ENCODE results near the gene OR2G6. TPM values are rescaled to one million over a fixed set of nuclear protein-coding genes. Genes with fewer than 3 reads are reported as not detected.
A peak's percentile ranks its signal among the peaks of the same experiment; 100 is the strongest.
"Not testable (repeated sequence)": the region's sequence is repeated elsewhere in the genome, so short reads cannot be mapped to it uniquely, and the experiment has no call there.

OR2G6 gene
- total and polyA plus RNA-seq, 2 of the 13 experiments (the other 11 are each of a cell fraction or from before 2014, with no cell fraction given), result not detected

DNA sequence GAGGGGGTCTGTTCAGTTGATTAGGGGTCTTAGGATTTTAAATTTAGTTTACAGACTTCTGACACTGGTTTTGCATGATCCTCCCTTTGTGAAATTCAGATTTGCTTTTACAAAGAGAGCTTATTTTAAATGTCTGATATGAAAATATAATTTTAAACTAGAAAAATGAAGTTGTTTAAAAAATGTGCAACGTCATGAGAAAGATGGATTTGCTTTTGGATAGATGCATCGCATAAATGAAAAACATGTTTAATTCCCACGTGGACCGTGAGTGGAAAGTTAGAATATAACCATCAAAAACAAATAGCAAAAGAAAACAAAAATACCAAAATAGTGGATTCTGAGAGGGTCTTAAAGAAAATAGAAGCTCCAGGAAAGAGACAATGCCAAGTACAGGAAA lies 36.7 kb upstream of the OR2G6 start:
- H2AFZ ChIP-seq (ENCODE audit: low read length), result no peak overlapping the region
- DNase-seq (ENCODE audit: low spot score) (no peak), ATAC-seq (no peak), FAIRE-seq (no peak)
- H4K20me1 ChIP-seq (ENCODE audit: insufficient read depth, low read length), result no peaks in the 10 kb centered on the region
- WGBS (ENCODE audit: low lambda C conversion rate), result 25% methylated on average over 4 of the region's 4 CpGs
- no peaks in the 10 kb centered on the region for H3K79me2 ChIP-seq (ENCODE audit: insufficient read depth, low read length)
- TF ChIP-seq MATR3 (CRISPR knock-in tag; IDR thresholded peaks at IDR 0.05) (no peak), ZNF652 (CRISPR knock-in tag; IDR thresholded peaks at IDR 0.05; ENCODE audit: borderline replicate concordance, low read depth) (no peak), MAFK (conservative IDR thresholded peaks at IDR 0.05 in 1 of 2, IDR thresholded peaks at IDR 0.05 in 1 of 2; ENCODE audit: low read length in 2 of 2) (peak; percentile 19 to 64; a peak in 2 of 4 replicates), ZBTB46 (CRISPR knock-in tag; IDR thresholded peaks at IDR 0.05; ENCODE audit: borderline replicate concordance) (no peak), MAFF (IDR thresholded peaks at IDR 0.05; ENCODE audit: low read depth, low read length) (peak; percentile 43; the same call in 1 of the 2 replicates), ZNF790 (CRISPR knock-in tag; IDR thresholded peaks at IDR 0.05; ENCODE audit: borderline replicate concordance) (no peak), MIXL1 (CRISPR knock-in tag; IDR thresholded peaks at IDR 0.05) (no peak)
- ChIA-PET POLR2A (no interaction called here), CTCF (ENCODE audit: low intra/inter-chr PET ratio, low total read pairs) (no interaction called here)
- intact Hi-C loops (cut with micrococcal nuclease; ENCODE audit: unreplicated experiment) (no loop called here), in situ Hi-C loops (cut with HindIII; ENCODE audit: extremely low pct_ligation_motif_present, low pct_unique_long_range_greater_than_20kb) (no loop called here)
- no peaks in the 10 kb centered on the region for H3K36me3 ChIP-seq (replicated peaks in 1 of 2; ENCODE audit: control insufficient read depth in 1 of 2, insufficient read depth in 2 of 2, low read length in 2 of 2)
- H3K9ac ChIP-seq (ENCODE audit: insufficient read depth, low read depth, low read length), result no peak overlapping the region
- no peak overlapping the region for H3K27ac ChIP-seq (ENCODE audit: extremely low read length, insufficient read depth, low read length)
- H3K4me1 ChIP-seq (ENCODE audit: insufficient read depth, low read length), result no peaks in the 10 kb centered on the region
- no peaks in the 10 kb centered on the region; the same call in 1 of the 2 replicates for H3K9me3 ChIP-seq (ENCODE audit: low read length)
- no peak overlapping the region for H3K4me3 ChIP-seq (replicated peaks in 1 of 3; ENCODE audit: insufficient read depth in 1 of 3, low read depth in 2 of 3, low read length in 3 of 3)
- H3K27me3 ChIP-seq (ENCODE audit: control insufficient read depth in 1 of 2, insufficient read depth in 2 of 2, low read length in 2 of 2), result no peaks in the 10 kb centered on the region
- H3K4me2 ChIP-seq (ENCODE audit: low read depth, low read length), result no peak overlapping the region
- BruUV-seq (replicated peaks), result no TSS peak

DNA sequence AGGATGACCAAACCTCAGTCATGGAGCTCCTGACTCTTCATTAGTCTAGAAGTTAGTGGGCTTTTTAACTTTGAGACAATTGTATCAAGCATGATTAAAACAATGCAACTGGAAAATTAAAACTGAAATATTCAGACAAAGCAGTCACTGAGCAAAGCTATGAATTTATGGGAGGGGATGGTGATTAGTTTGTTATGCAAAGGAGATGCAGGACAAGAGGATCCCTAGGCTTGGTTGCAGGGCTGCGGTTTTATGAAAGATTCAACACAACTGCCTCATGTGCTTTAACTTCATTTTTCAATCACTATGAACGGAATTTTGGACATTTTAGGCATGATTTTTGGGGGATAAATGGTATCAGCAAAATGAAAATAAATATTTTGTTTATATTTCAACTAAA lies 35.8 kb upstream of the OR2G6 start:
- H3K4me3 ChIP-seq (replicated peaks in 1 of 3; ENCODE audit: insufficient read depth in 1 of 3, low read depth in 2 of 3, low read length in 3 of 3); FAIRE-seq; BruUV-seq (replicated peaks); H2AFZ ChIP-seq (ENCODE audit: low read length); H3K4me2 ChIP-seq (ENCODE audit: low read depth, low read length); intact Hi-C loops (cut with micrococcal nuclease; ENCODE audit: unreplicated experiment); H3K9me3 ChIP-seq (ENCODE audit: low read length); H3K79me2 ChIP-seq (ENCODE audit: insufficient read depth, low read length); DNase-seq (ENCODE audit: low spot score); in situ Hi-C loops (cut with HindIII; ENCODE audit: extremely low pct_ligation_motif_present, low pct_unique_long_range_greater_than_20kb); ATAC-seq; H3K27me3 ChIP-seq (ENCODE audit: control insufficient read depth in 1 of 2, insufficient read depth in 2 of 2, low read length in 2 of 2); H3K27ac ChIP-seq (ENCODE audit: extremely low read length, insufficient read depth, low read length); H3K36me3 ChIP-seq (replicated peaks in 1 of 2; ENCODE audit: control insufficient read depth in 1 of 2, insufficient read depth in 2 of 2, low read length in 2 of 2); POLR2A ChIA-PET; CTCF ChIA-PET (ENCODE audit: low intra/inter-chr PET ratio, low total read pairs); H3K9ac ChIP-seq (ENCODE audit: insufficient read depth, low read depth, low read length); H4K20me1 ChIP-seq (ENCODE audit: insufficient read depth, low read length); H3K4me1 ChIP-seq (ENCODE audit: insufficient read depth, low read length): not testable (repeated sequence)
- WGBS (ENCODE audit: low lambda C conversion rate), result 18% methylated on average over 2 of the region's 2 CpGs

DNA sequence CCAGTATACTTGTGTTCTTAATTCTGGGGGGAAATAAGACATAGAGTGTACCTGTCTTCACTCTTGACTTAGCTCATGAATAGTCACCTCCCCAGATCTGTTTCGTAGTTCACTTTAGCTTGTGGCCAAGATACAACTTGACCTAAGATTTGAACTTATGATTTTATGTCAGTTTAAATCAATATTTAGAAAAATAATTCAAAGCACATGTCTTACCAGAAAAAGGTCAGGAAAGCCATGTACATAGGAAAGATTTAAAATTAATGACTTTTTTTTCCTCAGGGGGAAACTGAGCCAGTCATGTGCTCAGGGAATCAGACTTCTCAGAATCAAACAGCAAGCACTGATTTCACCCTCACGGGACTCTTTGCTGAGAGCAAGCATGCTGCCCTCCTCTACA lies 34.8 kb upstream of the OR2G6 start, which contains the start of gene OR2T3:
OR2T3 (plus strand) TSS at position 301 of the 400 bp plus-strand sequence; CDS start at position 301, 0 bp downstream.
- DNase-seq (ENCODE audit: low spot score); H3K36me3 ChIP-seq (replicated peaks in 1 of 2; ENCODE audit: control insufficient read depth in 1 of 2, insufficient read depth in 2 of 2, low read length in 2 of 2); FAIRE-seq; H3K4me1 ChIP-seq (ENCODE audit: insufficient read depth, low read length); CTCF ChIA-PET (ENCODE audit: low intra/inter-chr PET ratio, low total read pairs); H4K20me1 ChIP-seq (ENCODE audit: insufficient read depth, low read length); ATAC-seq; BruUV-seq (replicated peaks); in situ Hi-C loops (cut with HindIII; ENCODE audit: extremely low pct_ligation_motif_present, low pct_unique_long_range_greater_than_20kb); H3K9me3 ChIP-seq (ENCODE audit: low read length); H3K9ac ChIP-seq (ENCODE audit: insufficient read depth, low read depth, low read length); intact Hi-C loops (cut with micrococcal nuclease; ENCODE audit: unreplicated experiment); H2AFZ ChIP-seq (ENCODE audit: low read length); H3K79me2 ChIP-seq (ENCODE audit: insufficient read depth, low read length); H3K27ac ChIP-seq (ENCODE audit: extremely low read length, insufficient read depth, low read length); H3K4me2 ChIP-seq (ENCODE audit: low read depth, low read length); H3K4me3 ChIP-seq (replicated peaks in 1 of 3; ENCODE audit: insufficient read depth in 1 of 3, low read depth in 2 of 3, low read length in 3 of 3); H3K27me3 ChIP-seq (ENCODE audit: control insufficient read depth in 1 of 2, insufficient read depth in 2 of 2, low read length in 2 of 2); POLR2A ChIA-PET: not testable (repeated sequence)
- WGBS (ENCODE audit: low lambda C conversion rate), result 0% methylated on average over 1 of the region's 2 CpGs
